ENCODE results near the gene RPS21. TPM values are rescaled to one million over a fixed set of nuclear protein-coding genes. Genes with fewer than 3 reads are reported as not detected.

RPS21 gene
- total and polyA plus RNA-seq, 2 of the 4 experiments (the other 2 are of a cell fraction) = 2,710 to 4,298 TPM

- Histone ChIP-seq H2BK5ac (ENCODE audit: low read depth, low read length, poor library complexity, severe bottlenecking) (no peak overlapping the region), H4K20me1 (ENCODE audit: insufficient read depth, low read length) (no peaks in the 10 kb centered on the region), H3K4me3 (ENCODE audit: insufficient read depth, low read depth, low read length) (no peak overlapping the region), H2BK120ac (ENCODE audit: low read depth, low read length) (no peak overlapping the region), H4K91ac (ENCODE audit: insufficient read depth, low read depth, low read length) (no peak overlapping the region), H4K5ac (ENCODE audit: low read depth, low read length) (no peak overlapping the region), H2BK15ac (ENCODE audit: low read depth, low read length) (no peak overlapping the region), H3K36me3 (ENCODE audit: control insufficient read depth, insufficient read depth, low read length) (peaks cover 9% of the 10 kb centered on the region; the same call in 1 of the 2 replicates), H2AK9ac (replicated peaks; ENCODE audit: low read depth, low read length, poor library complexity) (no peak overlapping the region), H3K9me1 (ENCODE audit: insufficient read depth, low read length) (no peaks in the 10 kb centered on the region), H3K79me1 (ENCODE audit: low read depth in 1 of 2, low read length in 2 of 2) (no peaks in the 10 kb centered on the region), H3K14ac (replicated peaks; ENCODE audit: low read depth, low read length) (no peak overlapping the region), H3K4me2 (ENCODE audit: low read depth, low read length) (no peak overlapping the region), H2AK5ac (ENCODE audit: low read depth, low read length) (no peak overlapping the region), H3K9me3 (ENCODE audit: control insufficient read depth, insufficient read depth, low read length) (no peaks in the 10 kb centered on the region), H3K27me3 (ENCODE audit: control insufficient read depth, insufficient read depth, low read length) (no peaks in the 10 kb centered on the region), H3K27ac (ENCODE audit: insufficient read depth, low read length) (no peak overlapping the region), H3K18ac (ENCODE audit: low read depth, low read length) (no peak overlapping the region), H3K9ac (ENCODE audit: low read depth, low read length) (no peak overlapping the region), H3K4me1 (ENCODE audit: control insufficient read depth, insufficient read depth, low read length) (peaks cover under 1% of the 10 kb centered on the region; the same call in 1 of the 2 replicates), H4K8ac (ENCODE audit: low read depth in 2 of 2, low read length in 2 of 2) (no peak overlapping the region), H2BK20ac (ENCODE audit: low read depth, low read length) (no peak overlapping the region), H3K4ac (ENCODE audit: low read depth, low read length) (no peak overlapping the region), H3K56ac (ENCODE audit: extremely low read depth, insufficient read depth, low read length) (no peak overlapping the region), H3K23ac (ENCODE audit: low read depth, low read length) (no peak overlapping the region), H2AFZ (replicated peaks; ENCODE audit: low read length, poor library complexity) (peak overlapping the region; percentile 43)
- ATAC-seq (ENCODE audit: low read depth) (no peak), DNase-seq (no peak)
- no TSS peak for BruUV-seq (replicated peaks)
- ChIA-PET CTCF (no interaction called here), POLR2A (ENCODE audit: unreplicated experiment) (no interaction called here)
- intact Hi-C loops (cut with micrococcal nuclease) (no loop called here), dilution Hi-C loops (cut with HindIII; ENCODE audit: low sequenced_read_pairs, unreplicated experiment) (no loop called here), in situ Hi-C loops (cut with MboI; ENCODE audit: low sequenced_read_pairs) (no loop called here)
- 88% methylated on average over 5 of the region's 16 CpGs; no CpG with 5 or more reads in 1 of the 2 experiments for whole genome bisulfite sequencing, 2 experiments (ENCODE audit: extremely low coverage in 2 of 2, insufficient read length in 1 of 2)
- no peak for TF ChIP-seq NFE2L2 (IDR thresholded peaks at IDR 0.05; ENCODE audit: low read depth, low read length)
Observed at GRCh38 chr20:62350098-62350628, 36.7 kb upstream of the RPS21 start.

Data from IMR-90 (cell line).